HS-5 (cell line): ENCODE data around the gene LINC00305.

Experiments
- DNase-seq: peaks from one replicate; pipeline ENCODE4 v3.0.0-alpha.2; 2012; ENCODE audit warnings: low read depth

LINC00305 gene

DNA sequence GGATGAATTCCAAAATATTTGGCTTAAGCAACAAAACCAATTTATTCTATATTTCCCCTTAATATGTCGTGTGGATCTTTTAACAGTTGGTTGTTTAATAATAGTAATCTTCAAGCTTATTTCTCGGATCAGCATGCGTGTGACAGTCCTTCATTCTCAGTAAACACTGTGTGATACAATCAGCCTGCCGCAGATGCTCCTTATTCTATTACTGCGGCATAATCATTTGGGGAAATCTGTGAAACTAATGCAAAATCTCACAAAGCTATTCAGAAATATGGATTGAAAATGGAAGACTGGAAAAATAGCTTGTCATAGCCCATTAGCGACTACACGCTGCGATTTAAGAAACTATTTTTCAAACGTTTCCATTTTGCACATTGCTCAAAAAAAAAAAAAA is 36.9 kb downstream of the LINC00305 start:
- no peak for DNase-seq

DNA sequence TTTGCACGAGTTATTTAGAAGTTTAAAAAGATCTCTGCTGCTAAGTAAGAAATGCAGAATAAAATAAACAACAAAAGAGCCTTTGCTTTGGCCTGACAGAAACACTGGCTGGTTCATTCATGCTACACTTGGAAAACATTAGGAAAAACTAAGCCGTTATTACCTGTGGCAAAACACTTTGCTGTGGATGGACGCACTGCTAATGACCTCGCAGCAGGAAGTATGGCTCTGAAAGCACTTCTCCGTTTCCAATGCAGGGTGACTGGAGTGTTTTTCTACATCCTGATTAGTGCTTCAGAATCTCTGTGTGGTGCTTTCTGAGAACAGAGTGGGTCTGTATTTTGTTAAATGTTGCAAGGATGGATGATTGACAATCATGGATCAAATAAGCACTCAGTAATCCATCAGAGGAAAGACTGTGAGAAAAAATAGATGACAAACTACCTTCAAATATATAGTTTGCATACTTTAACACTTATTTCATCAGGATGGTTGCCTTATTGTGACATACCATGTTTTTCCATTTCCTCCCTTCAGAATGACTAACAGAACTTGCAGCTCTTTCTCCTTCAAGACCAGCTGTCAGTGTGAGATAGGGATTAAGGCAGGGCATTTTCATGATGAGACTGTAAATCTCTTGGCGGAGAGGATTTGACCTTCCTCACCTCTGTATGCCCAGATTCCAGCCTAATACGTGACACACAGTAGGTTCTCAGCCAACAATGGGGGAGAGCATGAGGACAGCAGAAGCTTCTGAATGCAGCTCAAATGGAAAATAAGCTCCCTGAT is 38.0 kb downstream of the LINC00305 start:
- DNase-seq: peak; percentile 75

GRCh38 chr18:64103986-64104385 is 44.9 kb downstream of the LINC00305 start:
- no peak for DNase-seq

DNA sequence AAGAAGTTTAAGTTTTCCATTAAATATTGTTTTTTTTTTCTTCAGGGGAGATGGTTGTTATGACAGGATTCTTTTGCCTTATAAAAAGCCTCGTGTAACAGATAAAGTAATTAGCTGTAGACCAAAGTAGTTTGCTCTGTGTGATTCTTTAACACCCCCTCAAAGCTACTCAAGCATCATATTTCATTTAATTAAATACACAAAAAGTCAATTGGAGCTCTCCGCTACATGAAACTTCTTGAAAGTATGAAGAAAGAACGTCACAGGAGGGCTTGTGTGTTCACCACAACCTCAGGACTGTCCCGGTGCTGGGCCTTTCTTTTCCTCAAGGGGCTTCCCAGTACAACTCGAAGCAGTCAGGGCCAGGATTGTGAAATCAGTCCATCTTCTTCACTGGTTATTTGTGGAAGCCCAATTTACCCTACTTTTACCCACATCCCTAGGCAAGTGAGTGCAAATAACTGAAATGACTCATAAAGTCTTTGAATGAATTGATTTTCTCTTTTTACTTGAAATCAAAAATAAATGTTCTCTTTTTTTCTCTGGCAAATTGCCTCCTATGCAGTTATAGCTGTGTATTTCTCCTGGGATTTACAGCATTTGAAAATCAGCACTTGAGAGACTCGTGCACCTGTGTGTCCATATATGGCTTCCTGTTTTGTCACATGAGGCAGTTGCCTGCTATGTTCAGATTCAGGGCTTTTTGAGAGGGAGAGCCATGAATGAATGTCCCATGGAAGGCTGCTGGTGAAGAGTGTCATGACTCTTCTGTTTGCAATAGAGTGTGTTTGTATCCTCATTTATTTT is 48.6 kb downstream of the LINC00305 start:
- DNase-seq: no peak

DNA sequence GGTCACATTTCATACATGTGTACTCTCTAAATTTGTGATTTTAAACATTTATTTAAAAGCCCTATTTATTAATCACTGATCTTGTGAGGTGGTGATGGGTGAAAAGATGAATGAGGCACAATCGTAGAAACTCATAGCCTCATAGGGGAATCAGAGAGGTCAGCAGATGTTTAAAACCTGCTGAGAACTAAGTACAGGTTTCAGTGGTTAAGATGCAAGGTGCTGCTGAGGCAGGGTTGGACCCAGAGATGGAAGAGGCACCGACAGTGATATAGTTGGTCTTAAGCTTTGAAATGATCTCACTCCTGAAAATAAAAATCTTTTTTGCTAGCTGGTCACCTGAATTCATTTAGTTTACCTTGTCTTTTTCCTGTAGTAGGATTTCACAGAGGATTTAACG is 49.6 kb downstream of the LINC00305 start:
- DNase-seq: no peak

DNA sequence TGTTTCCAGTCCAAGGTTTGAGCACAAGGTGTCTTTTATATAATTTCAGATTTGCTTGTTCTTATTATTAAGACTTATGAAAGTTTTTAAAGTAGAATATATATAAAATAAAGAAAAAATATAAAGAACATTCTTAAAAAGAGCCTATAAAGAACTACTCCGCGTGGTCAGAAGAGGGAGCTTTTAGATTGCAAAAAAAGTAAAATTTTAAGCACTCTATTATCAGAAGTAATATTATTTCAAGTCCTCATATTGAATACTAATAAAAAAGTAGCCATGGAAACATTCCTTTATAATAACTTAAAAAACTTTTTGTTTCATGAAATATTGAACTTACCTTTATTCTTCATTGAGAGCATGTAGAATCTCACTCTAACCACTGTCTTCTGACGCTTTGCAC is 51.4 kb downstream of the LINC00305 start:
- no peak for DNase-seq

DNA sequence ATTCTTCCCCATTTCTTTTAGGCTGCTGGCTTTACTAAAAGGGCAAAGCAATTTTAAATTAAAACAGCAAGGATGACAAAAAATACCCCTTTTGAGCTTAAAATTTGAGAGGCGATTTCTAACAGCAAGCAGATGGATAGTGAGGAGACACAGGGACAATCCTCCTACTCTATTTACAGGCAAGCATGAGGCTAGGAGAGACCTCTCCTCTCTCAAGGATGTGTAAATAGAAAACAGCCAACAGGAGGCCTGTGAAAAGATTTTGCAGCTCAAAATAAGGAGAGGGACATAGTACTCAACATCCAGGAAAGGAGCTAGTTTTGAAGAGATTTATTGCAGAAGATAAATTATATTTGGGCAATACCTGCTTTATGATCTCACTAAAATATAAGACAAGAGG is 53.8 kb downstream of the LINC00305 start:
- DNase-seq: no peak

- no peak for DNase-seq
These were observed 54.7 kb downstream of the LINC00305 start for GRCh38 chr18:64094210-64094609.

- DNase-seq: no peak
These were observed 57.4 kb downstream of the LINC00305 start for GRCh38 chr18:64091526-64091925.

DNA sequence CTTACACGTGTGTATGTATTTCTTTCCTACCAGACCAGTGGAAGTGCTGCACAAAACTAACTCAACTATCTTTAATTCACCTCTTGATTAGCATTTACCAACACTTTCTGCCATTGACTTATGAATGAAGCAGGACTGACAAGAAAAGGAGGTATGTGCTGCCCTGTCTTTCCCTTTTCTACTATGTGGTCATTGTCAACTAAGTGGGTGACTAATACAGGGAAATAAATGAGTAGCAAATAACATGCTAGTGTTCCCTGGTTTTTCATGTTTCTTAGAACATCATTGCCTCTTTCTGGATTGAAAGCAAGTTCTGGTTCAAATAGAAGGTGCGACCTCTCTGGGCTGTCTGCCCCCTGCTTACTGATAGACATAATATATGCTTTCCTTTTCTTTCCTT is 58.0 kb downstream of the LINC00305 start:
- no peak for DNase-seq

- no peak for DNase-seq
These were observed 65.0 kb downstream of the LINC00305 start for GRCh38 chr18:64083916-64084315.

DNA sequence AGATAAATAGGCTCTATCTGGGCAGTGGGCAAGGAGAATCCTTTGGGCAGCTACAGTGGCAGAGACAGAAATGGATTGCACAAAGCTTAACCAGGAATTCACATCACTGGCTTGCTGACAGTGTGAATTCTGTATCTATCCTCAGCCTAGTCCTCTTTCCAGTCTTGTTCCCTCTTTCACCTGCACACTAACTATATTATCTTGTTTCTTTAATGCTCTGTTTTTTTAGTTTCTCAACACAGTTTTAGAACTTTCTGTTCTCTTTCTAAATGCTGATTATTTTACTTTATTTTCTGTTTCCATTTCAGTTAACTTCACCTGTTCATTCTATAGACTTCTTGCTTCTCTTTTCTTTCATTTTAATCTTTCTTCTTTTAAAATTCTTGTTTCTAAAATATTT is 66.4 kb downstream of the LINC00305 start:
- no peak for DNase-seq

- DNase-seq: no peak
These were observed 66.8 kb downstream of the LINC00305 start for GRCh38 chr18:64082054-64082453.

GRCh38 chr18:64073971-64074370 is 74.9 kb downstream of the LINC00305 start:
- DNase-seq: no peak

GRCh38 chr18:64055019-64055418 is 93.9 kb downstream of the LINC00305 start:
- no peak for DNase-seq

DNA sequence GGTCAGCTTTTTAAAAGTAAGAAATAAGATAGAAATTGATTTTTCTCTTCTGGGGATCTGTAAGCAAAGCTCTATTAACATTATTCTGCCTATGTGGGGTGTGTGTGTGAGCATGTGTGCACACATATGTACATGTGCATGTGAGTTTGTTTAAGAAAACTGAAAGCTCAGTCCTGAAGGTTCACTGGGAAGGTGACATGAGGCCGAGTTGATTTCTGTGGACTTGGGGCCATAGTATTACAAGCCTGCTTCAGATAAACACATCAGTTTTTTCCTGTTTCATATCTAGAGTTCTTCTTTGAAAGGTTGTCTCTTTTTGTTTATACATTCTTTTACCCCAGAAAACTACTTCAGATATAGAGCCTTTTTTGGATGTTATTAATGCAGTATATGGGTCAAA is 95.6 kb downstream of the LINC00305 start:
- no peak for DNase-seq

GRCh38 chr18:64052772-64053171 is 96.1 kb downstream of the LINC00305 start:
- DNase-seq: no peak

DNA sequence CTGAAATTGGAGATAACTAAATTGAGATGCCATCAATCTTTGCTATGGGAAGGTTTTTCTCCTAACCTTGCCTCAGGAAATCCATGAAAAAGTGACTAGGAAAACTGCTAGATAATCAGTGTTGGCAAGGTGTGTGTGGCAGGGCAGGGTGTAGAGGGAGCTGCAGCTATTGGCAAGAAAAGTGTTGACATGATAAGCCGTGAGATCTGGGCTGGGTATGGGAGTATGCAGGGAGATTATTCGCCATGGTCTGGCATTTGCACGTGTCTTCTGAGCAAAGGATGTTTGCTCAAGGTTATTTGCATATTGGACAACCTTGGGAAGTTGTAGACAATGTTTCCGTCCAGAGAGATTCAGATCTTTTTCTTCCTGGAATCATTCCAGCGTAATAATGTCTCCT is 104.3 kb downstream of the LINC00305 start:
- DNase-seq: no peak

DNA sequence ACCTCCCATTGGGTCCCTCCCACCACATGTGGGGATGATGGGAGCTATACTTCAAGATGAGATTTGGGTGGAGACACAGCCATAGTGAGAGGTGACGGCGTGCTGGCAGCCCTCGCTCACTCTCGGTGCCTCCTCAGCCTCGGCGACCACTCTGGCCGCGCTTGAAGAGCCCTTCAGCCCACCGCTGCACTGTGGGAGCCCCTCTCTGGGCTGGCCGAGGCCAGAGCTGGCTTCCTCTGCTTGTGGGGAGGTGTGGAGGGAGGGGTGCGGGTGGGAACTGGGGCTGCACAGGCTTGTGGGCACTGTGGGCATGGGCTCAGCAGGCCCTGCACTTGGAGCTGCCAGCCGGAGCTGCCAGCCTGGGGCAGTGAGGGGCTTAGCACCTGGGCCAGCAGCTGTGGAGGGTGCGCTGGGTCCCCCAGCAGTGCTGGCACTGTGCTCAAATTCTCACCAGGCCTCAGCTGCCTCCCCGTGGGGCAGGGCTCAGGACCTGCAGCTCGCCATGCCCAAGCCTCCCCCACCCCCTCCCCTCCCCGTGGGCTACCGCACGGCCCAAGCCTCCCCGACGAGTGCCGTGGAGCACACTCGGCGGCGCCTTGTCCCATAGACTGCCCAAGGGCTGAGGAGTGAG is 106.0 kb downstream of the LINC00305 start:
- DNase-seq: no peak

GRCh38 chr18:64037812-64038414 is 111.0 kb downstream of the LINC00305 start:
- DNase-seq: peak; percentile 4

DNA sequence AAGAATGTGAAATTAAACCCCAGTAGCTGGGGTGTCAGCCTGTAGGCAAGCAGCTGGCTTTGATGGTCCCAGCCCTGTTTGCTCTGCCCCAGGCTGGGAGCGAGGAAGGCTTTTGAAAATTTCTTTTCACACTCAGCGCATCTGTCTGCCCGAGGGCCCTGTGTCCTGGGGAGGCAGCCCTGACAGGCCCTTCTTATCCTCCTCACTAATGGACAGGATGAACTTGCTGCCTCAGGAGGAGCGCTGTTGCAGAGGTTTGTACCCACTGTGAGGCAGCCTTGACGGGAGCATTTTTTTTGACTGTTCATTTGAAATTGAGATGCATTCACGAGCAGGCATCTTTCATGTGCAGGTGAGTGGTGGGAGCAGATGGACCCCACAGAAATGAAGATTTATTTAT is 116.6 kb downstream of the LINC00305 start:
- DNase-seq: no peak

DNA sequence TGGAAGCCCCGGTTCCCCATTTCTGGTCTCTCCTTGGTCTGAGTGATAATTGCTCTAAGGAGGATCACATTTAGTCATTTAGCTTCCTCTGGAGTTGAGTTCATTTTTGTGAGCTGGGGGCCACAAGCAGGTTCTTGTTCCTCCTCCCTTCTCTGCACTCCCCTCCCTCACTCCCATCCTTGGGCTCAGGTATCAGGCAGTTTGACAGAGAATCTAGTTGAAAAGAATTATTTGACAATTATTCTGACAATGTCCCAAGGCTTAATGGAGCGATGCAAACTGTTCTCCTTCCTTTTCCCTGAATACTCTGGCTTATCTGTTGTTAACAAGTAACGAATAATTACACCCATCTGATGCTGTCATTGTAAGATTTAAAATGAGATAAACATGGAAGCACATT is 117.5 kb downstream of the LINC00305 start:
- no peak for DNase-seq
